ENCODE measurements around the gene HBEGF.

DNA sequence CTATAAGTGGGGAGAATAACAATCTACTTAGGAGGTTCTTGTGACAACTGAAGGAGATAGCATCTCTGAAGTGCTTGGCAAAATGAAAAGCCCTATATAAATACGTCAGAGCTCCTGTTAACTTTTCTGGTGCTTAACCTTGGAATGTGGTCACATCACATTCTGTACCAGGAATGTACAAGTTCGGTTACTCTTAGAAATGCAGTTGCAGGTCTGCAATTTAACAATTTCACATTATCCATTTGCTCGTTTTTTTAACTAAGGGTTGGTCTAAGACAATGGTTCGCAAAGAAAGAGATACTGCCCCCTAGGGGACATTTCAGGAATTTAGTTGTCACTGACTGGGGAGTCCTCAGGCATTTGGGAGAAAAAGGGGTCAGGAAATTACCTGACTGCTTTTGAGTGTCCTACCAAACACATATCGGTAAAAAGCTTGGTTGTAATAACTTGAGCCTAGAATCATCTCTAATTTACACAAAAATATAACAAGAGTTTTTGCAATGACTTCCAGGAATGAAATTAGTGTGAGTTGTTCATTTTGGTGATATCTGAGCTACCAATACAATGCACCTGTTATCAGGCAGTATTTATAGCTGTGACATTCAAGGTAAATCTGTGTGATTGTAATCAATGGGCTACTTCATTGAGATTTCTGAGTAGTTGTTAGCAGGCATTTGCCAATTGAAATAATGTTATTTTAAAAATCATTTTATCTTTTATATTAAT is 5.4 kb upstream of the HBEGF start:
- TF ChIP-seq, protein P1, sequence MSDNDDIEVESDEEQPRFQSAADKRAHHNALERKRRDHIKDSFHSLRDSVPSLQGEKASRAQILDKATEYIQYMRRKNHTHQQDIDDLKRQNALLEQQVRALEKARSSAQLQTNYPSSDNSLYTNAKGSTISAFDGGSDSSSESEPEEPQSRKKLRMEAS (IDR thresholded peaks at IDR 0.05): no peak
- TF ChIP-seq JUN (IDR thresholded peaks at IDR 0.05): no peak

All from A549 (cell line).